AG04450 (cell line): ENCODE results near the gene ASCL5. TPM values are rescaled to one million over a fixed set of nuclear protein-coding genes. Genes with fewer than 3 reads are reported as not detected.

Source experiments
- CTCF ChIA-PET: fragments of 300-600, 350-600 bp; formaldehyde crosslinking; extraction: SDS; loops from one replicate; lab custom pipeline; 2022; ENCODE audit warnings: antibody characterized with exemption, inconsistent platforms; lab: Charles Lee
- POLR2A ChIA-PET: fragments of 350-600 bp; formaldehyde crosslinking; extraction: SDS; loops from one replicate; lab custom pipeline; 2021; ENCODE audit warnings: antibody characterized with exemption, inconsistent platforms; lab: Yijun Ruan, JAX
- DNase-seq: peaks from one replicate; pipeline ENCODE4 v3.0.0-alpha.2; 2011; ENCODE audit warnings: low read depth, low spot score
- H3K27ac ChIP-seq: one replicate; pipeline ENCODE4 v1.5.1; 2012; ENCODE audit warnings: low read depth, low read length, control low read depth
- H3K27me3 ChIP-seq: one replicate; pipeline ENCODE4 v1.6.0; 2012; ENCODE audit warnings: low read length; ENCODE audit not compliant: control insufficient read depth, insufficient read depth
- H3K4me3 ChIP-seq: 2 replicates; pipeline ENCODE4 v1.5.1; 2011; ENCODE audit warnings: mild to moderate bottlenecking, low read depth, low read length, control low read depth
- H3K9me3 ChIP-seq: 2 replicates; pipeline ENCODE4 v1.5.1; 2012; ENCODE audit warnings: low read length; ENCODE audit not compliant: control insufficient read depth, insufficient read depth
- CTCF ChIP-seq: IDR thresholded peaks from 2 replicates; pipeline ENCODE4 v1.5.1; 2011; ENCODE audit warnings: low read depth, low read length, control low read depth, inconsistent platforms
- polyA plus RNA-seq: library from polyadenylated mRNA; depleted of rRNA; stranded (reverse); fragments of >200 nt; gene quantifications from 2 replicates; pipeline ENCODE4 v1.2.3, GENCODE V29; 2011

Gene ASCL5
- polyA plus RNA-seq, 1 experiment, result not detected

DNA sequence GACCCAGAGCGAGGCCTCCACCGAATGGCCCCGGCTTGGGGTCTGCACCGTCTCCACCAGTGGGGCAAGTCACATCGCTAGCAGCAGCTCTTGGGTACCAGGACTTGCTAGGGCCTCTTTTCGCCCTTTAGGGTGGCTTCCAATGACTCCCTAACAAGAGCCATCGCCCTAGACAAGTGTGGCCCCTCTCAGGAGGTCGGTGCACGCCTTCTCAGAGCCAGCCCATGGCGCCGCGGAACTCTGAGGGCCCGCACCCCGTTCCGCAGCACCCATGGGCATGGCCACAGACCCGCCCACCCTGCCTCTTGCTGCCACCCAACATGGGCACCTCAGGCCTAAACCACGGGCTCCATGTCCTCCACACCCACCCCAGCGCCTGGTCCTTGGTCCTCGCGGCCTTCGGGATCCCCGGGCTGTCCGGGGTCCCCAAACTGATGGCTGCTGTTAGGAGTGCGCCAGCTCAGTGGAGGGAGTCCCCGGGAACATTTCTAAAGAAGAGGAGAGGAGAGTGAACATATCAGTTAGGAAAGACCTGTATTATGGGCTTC, 11.5 kb downstream of the ASCL5 start:
- no peak overlapping the region for H3K27ac ChIP-seq
- no peak overlapping the region for H3K4me3 ChIP-seq
- no peak for DNase-seq
- ChIA-PET POLR2A (no interaction called here), CTCF (interaction anchor here (0.6 to 4.6 kb wide), 5 partner anchors 8 to 367 kb away, joined by 3 to 53 read pairs (median 5); no protein-coding TSS in a partner anchor)
- no peaks in the 10 kb centered on the region; the same call in 1 of the 2 replicates for H3K9me3 ChIP-seq
- no peak for TF ChIP-seq CTCF
- peaks cover 51% of the 10 kb centered on the region for H3K27me3 ChIP-seq

- peak; percentile 90 for TF ChIP-seq CTCF
- POLR2A ChIA-PET, result no interaction called here
- Histone ChIP-seq H3K27me3 (peaks cover 48% of the 10 kb centered on the region), H3K4me3 (peak overlapping the region; percentile 66), H3K9me3 (no peaks in the 10 kb centered on the region; the same call in 1 of the 2 replicates), H3K27ac (no peak overlapping the region)
- CTCF ChIA-PET, result interaction anchor here (0.7 to 4.6 kb wide), 11 partner anchors 12 to 556 kb away, joined by 3 to 64 read pairs (median 4); no protein-coding TSS in a partner anchor
- peak; percentile 61 for DNase-seq
Measured at GRCh38 chr1:201114245-201115131, 12.5 kb downstream of the ASCL5 start.

GRCh38 chr1:201113451-201114244, 13.3 kb downstream of the ASCL5 start:
- DNase-seq, result no peak
- ChIA-PET POLR2A (no interaction called here), CTCF (interaction anchor here (0.7 to 4.6 kb wide), 10 partner anchors 12 to 555 kb away, joined by 3 to 64 read pairs (median 5); no protein-coding TSS in a partner anchor)
- Histone ChIP-seq H3K4me3 (peak overlapping the region; percentile 35), H3K9me3 (no peaks in the 10 kb centered on the region; the same call in 1 of the 2 replicates), H3K27ac (no peak overlapping the region), H3K27me3 (peaks cover 42% of the 10 kb centered on the region)
- no peak for TF ChIP-seq CTCF

DNA sequence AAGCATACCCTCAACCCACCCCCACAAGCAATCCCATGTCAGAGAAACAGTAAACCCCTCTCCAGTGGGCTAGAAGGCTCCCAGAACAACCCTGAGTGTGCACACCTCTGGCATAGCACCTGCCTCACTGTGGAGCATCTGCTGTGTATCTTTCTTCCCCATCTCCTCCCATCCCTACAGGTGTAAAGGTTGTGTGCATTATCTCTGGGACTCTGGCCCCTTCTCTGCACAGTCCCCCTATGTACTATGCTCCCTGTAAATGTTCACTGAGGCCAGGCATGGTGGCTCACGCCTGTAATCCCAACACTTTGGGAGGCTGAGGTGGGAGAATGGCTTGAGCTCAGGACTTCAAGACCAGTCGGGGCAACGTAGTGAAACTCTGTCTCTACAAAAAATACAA, 14.1 kb downstream of the ASCL5 start:
- DNase-seq, result no peak
- Histone ChIP-seq H3K9me3 (no peaks in the 10 kb centered on the region; the same call in 1 of the 2 replicates), H3K27me3 (peaks cover 38% of the 10 kb centered on the region), H3K27ac (no peak overlapping the region), H3K4me3 (no peak overlapping the region)
- no peak for TF ChIP-seq CTCF
- POLR2A ChIA-PET, result no interaction called here
- CTCF ChIA-PET, result interaction anchor here (1.0 to 4.6 kb wide), 5 partner anchors 27 to 554 kb away, joined by 3 to 64 read pairs (median 13); no protein-coding TSS in a partner anchor
